ENCODE data around the gene CTBS.
A peak's percentile ranks its signal among the peaks of the same experiment; 100 is the strongest.
"Not testable (repeated sequence)": the region's sequence is repeated elsewhere in the genome, so short reads cannot be mapped to it uniquely, and the experiment has no call there.

The CTBS gene

DNA sequence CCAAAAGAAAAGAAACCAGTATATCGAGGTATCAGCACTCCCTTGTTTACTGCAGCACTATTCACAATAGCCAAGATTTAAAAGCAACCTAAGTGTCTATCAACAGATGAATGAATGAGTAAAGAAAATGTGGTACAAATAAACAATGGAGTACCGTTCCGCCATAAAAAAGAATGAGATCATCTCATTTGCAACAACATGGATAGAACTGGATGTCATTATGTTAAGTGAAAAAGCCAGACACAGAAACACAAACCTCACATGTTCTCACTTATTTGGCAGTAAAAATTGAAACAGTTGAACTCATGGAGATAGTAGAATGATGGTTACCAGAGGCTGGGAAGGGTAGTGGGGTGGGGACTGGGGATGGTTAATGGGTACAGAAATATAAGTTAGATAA is 63.6 kb downstream of the CTBS start:
- Histone ChIP-seq H3K27ac (ENCODE audit: low read length) (no peak overlapping the region), H3K27me3 (ENCODE audit: insufficient read depth, low read length, poor library complexity) (no peaks in the 10 kb centered on the region), H3K9ac (ENCODE audit: low read depth, low read length) (no peak overlapping the region), H3K4me2 (ENCODE audit: insufficient read depth, low read length) (no peak overlapping the region), H3K79me2 (ENCODE audit: insufficient read depth, low read length) (peaks cover 15% of the 10 kb centered on the region), H4K20me1 (ENCODE audit: insufficient read depth, low read length) (no peaks in the 10 kb centered on the region), H3K4me3 (ENCODE audit: low read depth in 1 of 2, low read length in 2 of 2) (no peak overlapping the region), H2AFZ (ENCODE audit: low read depth, low read length) (no peak overlapping the region), H3K36me3 (ENCODE audit: insufficient read depth, low read length) (no peaks in the 10 kb centered on the region), H3K9me3 (ENCODE audit: insufficient read depth, low read length, severe bottlenecking) (no peaks in the 10 kb centered on the region), H3K4me1 (ENCODE audit: insufficient read depth, low read length) (peaks cover 14% of the 10 kb centered on the region)
- TF ChIP-seq EZH2 (IDR thresholded peaks at IDR 0.05; ENCODE audit: borderline replicate concordance, low read depth, low read length, severe bottlenecking) (no peak), CTCF (IDR thresholded peaks at IDR 0.05; ENCODE audit: borderline replicate concordance, extremely low read depth, low read length, poor library complexity, severe bottlenecking) (no peak)
- no peak for ATAC-seq (ENCODE audit: insufficient read depth, low read depth)
- no peak for DNase-seq

DNA sequence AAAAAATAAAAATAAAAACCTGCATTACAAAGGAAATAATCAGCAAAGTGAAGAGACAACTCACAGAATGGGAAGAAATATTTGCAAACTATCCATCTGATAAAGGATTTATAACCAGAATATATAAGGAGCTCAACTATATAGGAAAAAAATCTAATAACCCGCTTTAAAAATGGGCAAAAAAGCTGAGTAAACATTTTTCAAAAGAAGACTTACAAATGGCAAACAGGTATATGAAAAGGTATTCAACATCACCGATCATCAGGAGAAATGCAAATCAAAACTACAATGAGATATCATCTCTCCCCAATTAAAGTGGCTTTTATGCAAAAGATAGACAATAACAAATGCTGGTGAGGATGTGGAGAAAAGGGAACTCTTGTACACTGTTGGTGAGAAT is 64.1 kb downstream of the CTBS start:
- ATAC-seq (ENCODE audit: insufficient read depth, low read depth) (no peak), DNase-seq (no peak)
- Histone ChIP-seq H4K20me1 (ENCODE audit: insufficient read depth, low read length) (peaks cover 1% of the 10 kb centered on the region; the same call in 1 of the 2 replicates), H3K9ac (ENCODE audit: low read depth, low read length) (no peak overlapping the region), H3K4me1 (ENCODE audit: insufficient read depth, low read length) (peaks cover 14% of the 10 kb centered on the region), H3K4me3 (ENCODE audit: low read depth in 1 of 2, low read length in 2 of 2) (no peak overlapping the region), H3K4me2 (ENCODE audit: insufficient read depth, low read length) (no peak overlapping the region), H3K27me3 (ENCODE audit: insufficient read depth, low read length, poor library complexity) (no peaks in the 10 kb centered on the region), H3K36me3 (ENCODE audit: insufficient read depth, low read length) (no peaks in the 10 kb centered on the region), H2AFZ (ENCODE audit: low read depth, low read length) (no peak overlapping the region), H3K9me3 (ENCODE audit: insufficient read depth, low read length, severe bottlenecking) (no peaks in the 10 kb centered on the region), H3K27ac (ENCODE audit: low read length) (no peak overlapping the region), H3K79me2 (ENCODE audit: insufficient read depth, low read length) (peaks cover 20% of the 10 kb centered on the region)
- no peak for TF ChIP-seq EZH2 (IDR thresholded peaks at IDR 0.05; ENCODE audit: borderline replicate concordance, low read depth, low read length, severe bottlenecking)
- TF ChIP-seq CTCF (IDR thresholded peaks at IDR 0.05; ENCODE audit: borderline replicate concordance, extremely low read depth, low read length, poor library complexity, severe bottlenecking): no peak

GRCh38 chr1:84509029-84509428 is 65.2 kb downstream of the CTBS start:
- H3K9ac ChIP-seq (ENCODE audit: low read depth, low read length): no peak overlapping the region
- H3K36me3 ChIP-seq (ENCODE audit: insufficient read depth, low read length): no peaks in the 10 kb centered on the region
- H4K20me1 ChIP-seq (ENCODE audit: insufficient read depth, low read length): peaks cover 13% of the 10 kb centered on the region
- no peaks in the 10 kb centered on the region for H3K27me3 ChIP-seq (ENCODE audit: insufficient read depth, low read length, poor library complexity)
- ATAC-seq (ENCODE audit: insufficient read depth, low read depth): no peak
- H3K4me2 ChIP-seq (ENCODE audit: insufficient read depth, low read length): no peak overlapping the region
- no peak overlapping the region for H3K27ac ChIP-seq (ENCODE audit: low read length)
- H3K4me1 ChIP-seq (ENCODE audit: insufficient read depth, low read length): peaks cover 23% of the 10 kb centered on the region
- DNase-seq: no peak
- H3K79me2 ChIP-seq (ENCODE audit: insufficient read depth, low read length): peaks cover 32% of the 10 kb centered on the region
- no peak overlapping the region for H2AFZ ChIP-seq (ENCODE audit: low read depth, low read length)
- no peak for TF ChIP-seq EZH2 (IDR thresholded peaks at IDR 0.05; ENCODE audit: borderline replicate concordance, low read depth, low read length, severe bottlenecking)
- TF ChIP-seq CTCF (IDR thresholded peaks at IDR 0.05; ENCODE audit: borderline replicate concordance, extremely low read depth, low read length, poor library complexity, severe bottlenecking): no peak
- no peaks in the 10 kb centered on the region for H3K9me3 ChIP-seq (ENCODE audit: insufficient read depth, low read length, severe bottlenecking)
- H3K4me3 ChIP-seq (ENCODE audit: low read depth in 1 of 2, low read length in 2 of 2): no peak overlapping the region

GRCh38 chr1:84508510-84508909 is 65.7 kb downstream of the CTBS start:
- no peak overlapping the region for H3K4me3 ChIP-seq (ENCODE audit: low read depth in 1 of 2, low read length in 2 of 2)
- DNase-seq (no peak), ATAC-seq (ENCODE audit: insufficient read depth, low read depth) (no peak)
- H3K27me3 ChIP-seq (ENCODE audit: insufficient read depth, low read length, poor library complexity): no peaks in the 10 kb centered on the region
- H2AFZ ChIP-seq (ENCODE audit: low read depth, low read length): no peak overlapping the region
- peaks cover 28% of the 10 kb centered on the region for H3K4me1 ChIP-seq (ENCODE audit: insufficient read depth, low read length)
- 0 out of 2 replicates have a peak overlapping the region, but pooled peaks have one; percentile 62 for H3K4me2 ChIP-seq (ENCODE audit: insufficient read depth, low read length)
- H3K36me3 ChIP-seq (ENCODE audit: insufficient read depth, low read length): peaks cover 4% of the 10 kb centered on the region
- peak overlapping the region; percentile 86 for H3K27ac ChIP-seq (ENCODE audit: low read length)
- H3K9ac ChIP-seq (ENCODE audit: low read depth, low read length): peak overlapping the region; percentile 72; the same call in 1 of the 2 replicates
- H3K79me2 ChIP-seq (ENCODE audit: insufficient read depth, low read length): peaks cover 37% of the 10 kb centered on the region
- no peaks in the 10 kb centered on the region for H3K9me3 ChIP-seq (ENCODE audit: insufficient read depth, low read length, severe bottlenecking)
- TF ChIP-seq CTCF (IDR thresholded peaks at IDR 0.05; ENCODE audit: borderline replicate concordance, extremely low read depth, low read length, poor library complexity, severe bottlenecking) (no peak), EZH2 (IDR thresholded peaks at IDR 0.05; ENCODE audit: borderline replicate concordance, low read depth, low read length, severe bottlenecking) (no peak)
- peaks cover 18% of the 10 kb centered on the region for H4K20me1 ChIP-seq (ENCODE audit: insufficient read depth, low read length)

DNA sequence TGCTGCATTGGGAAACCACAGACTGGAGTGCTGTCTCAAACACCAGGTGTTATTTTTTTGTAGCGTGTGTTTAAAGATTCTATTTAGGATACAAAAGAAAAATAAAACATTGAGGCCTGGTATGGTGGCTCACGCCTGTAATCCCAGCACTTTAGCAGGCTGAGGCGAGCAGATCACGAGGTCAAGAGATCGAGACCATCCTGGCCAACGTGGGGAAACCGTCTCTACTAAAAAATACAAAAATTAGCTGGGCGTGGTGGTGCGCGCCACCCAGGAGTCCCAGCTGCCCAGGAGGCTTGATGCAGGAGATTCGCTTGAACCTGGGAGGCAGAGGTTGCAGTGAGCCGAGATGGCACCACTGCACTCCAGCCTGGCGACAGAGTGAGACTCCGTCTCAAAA is 66.4 kb downstream of the CTBS start:
- not testable (repeated sequence) for ATAC-seq (ENCODE audit: insufficient read depth, low read depth); H3K9me3 ChIP-seq (ENCODE audit: insufficient read depth, low read length, severe bottlenecking); H3K36me3 ChIP-seq (ENCODE audit: insufficient read depth, low read length); H2AFZ ChIP-seq (ENCODE audit: low read depth, low read length); H3K27me3 ChIP-seq (ENCODE audit: insufficient read depth, low read length, poor library complexity)
- H3K27ac ChIP-seq (ENCODE audit: low read length): peak overlapping the region; percentile 86
- peaks cover 34% of the 10 kb centered on the region for H3K4me1 ChIP-seq (ENCODE audit: insufficient read depth, low read length)
- H4K20me1 ChIP-seq (ENCODE audit: insufficient read depth, low read length): peaks cover 24% of the 10 kb centered on the region
- peak overlapping the region; percentile 72 for H3K9ac ChIP-seq (ENCODE audit: low read depth, low read length)
- peak; percentile 18 for DNase-seq
- H3K79me2 ChIP-seq (ENCODE audit: insufficient read depth, low read length): peaks cover 43% of the 10 kb centered on the region
- H3K4me2 ChIP-seq (ENCODE audit: insufficient read depth, low read length): peak overlapping the region; percentile 62
- peak overlapping the region in 1 of 2 experiments; percentile 69; a peak in 2 of 4 replicates for H3K4me3 ChIP-seq (ENCODE audit: low read depth in 1 of 2, low read length in 2 of 2)

Measured in DND-41 (cell line).